HEK293 (cell line): Measurements from ENCODE around the gene PITPNB.
A peak's percentile ranks its signal among the peaks of the same experiment; 100 is the strongest.

Experiments
- CTCF ChIA-PET: fragments of 350-600 bp; formaldehyde crosslinking; extraction: SDS; loops from one replicate; lab custom pipeline; 2021; ENCODE audit warnings: antibody characterized with exemption; lab: Yijun Ruan, JAX
- POLR2A ChIA-PET: fragments of 300-600 bp; formaldehyde crosslinking; extraction: SDS; loops from one replicate; lab custom pipeline; 2020; ENCODE audit warnings: antibody characterized with exemption, inconsistent platforms; lab: Yijun Ruan, JAX
- H3K27ac ChIP-seq: fragments of 200-500 bp; sonication (Bioruptor generic); 2 replicates; pipeline ENCODE4 v1.5.1; 2014; ENCODE audit warnings: low read depth, low read length, control low read depth, inconsistent platforms; ENCODE audit errors: extremely low read depth
- H3K36me3 ChIP-seq, 2 experiments: fragments of 200-500 bp in 1 of 2; sonication (Bioruptor generic) in 1 of 2; 1 replicate in 1 of 2; 2 replicates in 1 of 2; pipeline ENCODE4 v1.5.1; 2014 to 2017; ENCODE audit warnings: inconsistent platforms in 2 of 2, low read length in 2 of 2; ENCODE audit not compliant: control insufficient read depth in 2 of 2, insufficient read depth in 1 of 2
- H3K4me1 ChIP-seq: fragments of 200-500 bp; sonication (Bioruptor generic); 2 replicates; pipeline ENCODE4 v1.5.1; 2014; ENCODE audit warnings: mild to moderate bottlenecking, low read length, inconsistent platforms; ENCODE audit not compliant: control insufficient read depth, insufficient read depth
- H3K4me3 ChIP-seq: 2 replicates; pipeline ENCODE4 v1.5.1; 2011; ENCODE audit warnings: low read depth, mild to moderate bottlenecking, control low read depth, low read length, moderate library complexity
- H3K9me3 ChIP-seq: fragments of 200-500 bp; sonication (Bioruptor generic); 2 replicates; pipeline ENCODE4 v1.5.1; 2014; ENCODE audit warnings: low read depth, low read length, inconsistent platforms; ENCODE audit not compliant: control insufficient read depth, insufficient read depth
- KLF7 ChIP-seq: fragments of 450-650 bp; formaldehyde crosslinking; IDR thresholded peaks from 2 replicates; pipeline ENCODE4 v1.5.1; 2016; ENCODE audit warnings: missing biosample characterization, missing genetic modification characterization, borderline replicate concordance
- OSR2 ChIP-seq: fragments of 450-650 bp; formaldehyde crosslinking; IDR thresholded peaks from 2 replicates; pipeline ENCODE4 v1.5.1; 2016; ENCODE audit warnings: missing biosample characterization, missing genetic modification characterization
- PRDM6 ChIP-seq: fragments of 450-650 bp; formaldehyde crosslinking; IDR thresholded peaks from 2 replicates; pipeline ENCODE4 v1.5.1; 2017; ENCODE audit warnings: missing biosample characterization, missing genetic modification characterization
- TCF7L2 ChIP-seq: IDR thresholded peaks from 2 replicates; pipeline ENCODE4 v1.6.1; 2011; ENCODE audit warnings: low read depth, mild to moderate bottlenecking, inconsistent platforms, low read length, moderate library complexity, borderline replicate concordance
- ZBTB10 ChIP-seq: fragments of 450-650 bp; formaldehyde crosslinking; IDR thresholded peaks from 2 replicates; pipeline ENCODE4 v1.5.1; 2016; ENCODE audit warnings: missing biosample characterization, missing genetic modification characterization
- ZFHX2 ChIP-seq: fragments of 450-650 bp; formaldehyde crosslinking; conservative IDR thresholded peaks from 2 replicates; pipeline ENCODE4 v1.5.1; 2016; ENCODE audit warnings: missing biosample characterization, missing genetic modification characterization
- ZFP69B ChIP-seq: fragments of 450-650 bp; formaldehyde crosslinking; IDR thresholded peaks from 2 replicates; pipeline ENCODE4 v1.5.1; 2016; ENCODE audit warnings: missing biosample characterization, missing genetic modification characterization
- ZNF510 ChIP-seq: fragments of 450-650 bp; formaldehyde crosslinking; IDR thresholded peaks from 2 replicates; pipeline ENCODE4 v1.5.1; 2018; ENCODE audit warnings: mild to moderate bottlenecking, missing genetic modification characterization, missing biosample characterization; ENCODE audit not compliant: insufficient replicate concordance
- ZNF621 ChIP-seq: fragments of 450-650 bp; formaldehyde crosslinking; IDR thresholded peaks from 2 replicates; pipeline ENCODE4 v1.5.1; 2017; ENCODE audit warnings: missing biosample characterization, missing genetic modification characterization
- ZNF624 ChIP-seq: fragments of 450-650 bp; formaldehyde crosslinking; IDR thresholded peaks from 2 replicates; pipeline ENCODE4 v1.5.1; 2017; ENCODE audit warnings: missing biosample characterization, missing genetic modification characterization
- ZNF658 ChIP-seq: fragments of 450-650 bp; formaldehyde crosslinking; IDR thresholded peaks from 2 replicates; pipeline ENCODE4; 2016; ENCODE audit warnings: missing biosample characterization, missing genetic modification characterization
- ZNF830 ChIP-seq: fragments of 450-650 bp; IDR thresholded peaks from 2 replicates; pipeline ENCODE4 v1.5.0; 2018; ENCODE audit warnings: missing biosample characterization, missing genetic modification characterization, low read depth, mild to moderate bottlenecking, moderate library complexity
- ZNF837 ChIP-seq: fragments of 450-650 bp; formaldehyde crosslinking; IDR thresholded peaks from 2 replicates; pipeline ENCODE4 v1.5.1; 2016; ENCODE audit warnings: missing biosample characterization, missing genetic modification characterization
- TF ChIP-seq, protein P1 (sequence below): fragments of 450-650 bp; formaldehyde crosslinking; IDR thresholded peaks from 2 replicates; pipeline ENCODE4 v1.5.1; 2017; ENCODE audit warnings: missing biosample characterization, missing genetic modification characterization

The PITPNB gene

DNA sequence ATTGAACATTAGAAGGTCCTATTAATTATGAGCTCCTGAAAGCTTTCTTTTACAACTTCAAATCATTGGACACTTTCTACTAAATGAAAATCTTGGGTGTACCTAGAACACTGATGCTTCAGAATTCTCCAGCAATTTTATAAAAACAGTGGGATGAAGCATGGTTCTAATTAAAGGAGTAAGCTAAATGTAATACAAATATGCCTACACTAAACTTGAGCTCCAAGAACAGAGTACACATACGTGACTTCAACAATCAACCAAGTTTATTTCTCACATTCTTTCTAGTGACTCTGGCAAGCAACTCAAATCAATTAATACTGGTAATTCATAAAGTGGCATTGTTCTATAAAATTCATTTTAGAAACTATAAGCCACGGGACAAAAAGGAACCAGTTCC, 55.5 kb downstream of the PITPNB start:
- ChIA-PET POLR2A (no interaction called here), CTCF (interaction anchor here (0.6 to 3.7 kb wide), 5 partner anchors 14 to 37 kb away, joined by 3 to 18 read pairs (median 7); no protein-coding TSS in a partner anchor)
- peaks cover 20 to 48% of the 10 kb centered on the region in 2 experiments for H3K36me3 ChIP-seq
- no peak overlapping the region for H3K4me3 ChIP-seq
- H3K27ac ChIP-seq: no peak overlapping the region
- H3K4me1 ChIP-seq: peaks cover 23% of the 10 kb centered on the region
- TF ChIP-seq ZNF658 (tag by site-specific recombination): no peak
- H3K9me3 ChIP-seq: no peaks in the 10 kb centered on the region

DNA sequence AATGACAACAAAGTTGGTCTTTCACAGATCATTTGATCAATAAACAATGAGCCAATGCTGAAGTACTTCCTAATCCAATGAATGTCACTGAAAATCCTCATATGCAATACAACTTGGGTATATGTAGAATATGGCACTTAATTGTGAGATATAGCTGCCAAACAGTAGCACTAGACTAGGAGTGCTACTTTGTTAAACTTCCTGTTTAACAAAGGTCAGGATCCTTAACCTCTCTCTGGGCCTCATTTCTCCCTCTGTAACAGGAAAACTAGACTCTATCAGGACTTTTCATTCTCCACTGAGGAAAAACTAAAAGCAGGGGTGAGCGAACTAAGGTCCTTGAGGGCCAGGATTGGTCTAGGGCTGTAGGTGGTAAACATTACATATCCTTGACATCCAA, 56.1 kb downstream of the PITPNB start:
- Histone ChIP-seq H3K4me1 (peaks cover 23% of the 10 kb centered on the region), H3K9me3 (no peaks in the 10 kb centered on the region), H3K4me3 (no peak overlapping the region), H3K36me3 (peaks cover 26 to 49% of the 10 kb centered on the region in 2 experiments), H3K27ac (no peak overlapping the region)
- TF ChIP-seq ZNF837 (tag by site-specific recombination) (no peak), OSR2 (tag by site-specific recombination) (peak; percentile 43; the same call in 1 of the 2 replicates)
- ChIA-PET CTCF (interaction anchor here (0.6 to 3.7 kb wide), 5 partner anchors 15 to 37 kb away, joined by 3 to 18 read pairs (median 7); no protein-coding TSS in a partner anchor), POLR2A (no interaction called here)

GRCh38 chr22:27859336-27859735, 59.7 kb downstream of the PITPNB start:
- H3K36me3 ChIP-seq: peaks cover 37 to 84% of the 10 kb centered on the region in 2 experiments
- H3K4me1 ChIP-seq: peaks cover 2% of the 10 kb centered on the region; the same call in 1 of the 2 replicates
- POLR2A ChIA-PET: no interaction called here
- H3K27ac ChIP-seq: no peak overlapping the region
- TF ChIP-seq ZNF510 (tag by site-specific recombination): no peak
- no peak for TF ChIP-seq ZNF621 (tag by site-specific recombination)
- TF ChIP-seq KLF7: no peak
- TF ChIP-seq ZNF830 (tag by site-specific recombination): no peak
- no peak for TF ChIP-seq ZNF624 (tag by site-specific recombination)
- no peak for TF ChIP-seq ZFP69B
- TF ChIP-seq ZFHX2: no peak
- TF ChIP-seq TCF7L2: no peak
- no peak for TF ChIP-seq ZBTB10
- TF ChIP-seq, all 188 proteins: peak for 0
- CTCF ChIA-PET: interaction anchor here (0.6 to 0.7 kb wide), 2 partner anchors 113 to 1193 kb away, joined by 3 read pairs; no protein-coding TSS in a partner anchor
- H3K4me3 ChIP-seq: no peak overlapping the region
- no peaks in the 10 kb centered on the region for H3K9me3 ChIP-seq

DNA sequence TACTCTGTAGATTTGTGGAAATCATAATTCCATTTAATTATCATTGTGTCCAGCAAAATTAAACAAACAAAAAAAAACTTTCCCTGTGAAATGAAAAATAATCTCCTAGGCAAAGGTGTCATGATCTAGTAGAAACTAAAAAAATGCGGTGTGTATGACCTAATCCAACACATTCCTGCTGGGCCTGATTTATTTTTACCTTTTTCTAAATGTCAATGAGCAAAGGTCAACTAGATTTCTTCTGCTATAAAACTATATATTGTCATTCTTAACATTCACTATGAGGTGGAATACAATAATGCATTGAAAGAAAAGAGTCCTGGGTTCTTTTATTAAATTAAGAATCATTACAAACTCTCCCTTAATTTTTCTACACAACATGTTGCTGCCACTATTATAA, 60.4 kb downstream of the PITPNB start:
- ChIA-PET CTCF (no interaction called here), POLR2A (no interaction called here)
- Histone ChIP-seq H3K27ac (no peak overlapping the region), H3K4me1 (no peaks in the 10 kb centered on the region), H3K9me3 (no peaks in the 10 kb centered on the region), H3K36me3 (peaks cover 44 to 89% of the 10 kb centered on the region in 2 experiments), H3K4me3 (no peak overlapping the region)
- TF ChIP-seq, protein P1, sequence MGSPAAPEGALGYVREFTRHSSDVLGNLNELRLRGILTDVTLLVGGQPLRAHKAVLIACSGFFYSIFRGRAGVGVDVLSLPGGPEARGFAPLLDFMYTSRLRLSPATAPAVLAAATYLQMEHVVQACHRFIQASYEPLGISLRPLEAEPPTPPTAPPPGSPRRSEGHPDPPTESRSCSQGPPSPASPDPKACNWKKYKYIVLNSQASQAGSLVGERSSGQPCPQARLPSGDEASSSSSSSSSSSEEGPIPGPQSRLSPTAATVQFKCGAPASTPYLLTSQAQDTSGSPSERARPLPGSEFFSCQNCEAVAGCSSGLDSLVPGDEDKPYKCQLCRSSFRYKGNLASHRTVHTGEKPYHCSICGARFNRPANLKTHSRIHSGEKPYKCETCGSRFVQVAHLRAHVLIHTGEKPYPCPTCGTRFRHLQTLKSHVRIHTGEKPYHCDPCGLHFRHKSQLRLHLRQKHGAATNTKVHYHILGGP: no peak
- peak; percentile 50 for TF ChIP-seq PRDM6 (tag by site-specific recombination)
